ENCODE data around the gene CBARP.

The CBARP gene

DNA sequence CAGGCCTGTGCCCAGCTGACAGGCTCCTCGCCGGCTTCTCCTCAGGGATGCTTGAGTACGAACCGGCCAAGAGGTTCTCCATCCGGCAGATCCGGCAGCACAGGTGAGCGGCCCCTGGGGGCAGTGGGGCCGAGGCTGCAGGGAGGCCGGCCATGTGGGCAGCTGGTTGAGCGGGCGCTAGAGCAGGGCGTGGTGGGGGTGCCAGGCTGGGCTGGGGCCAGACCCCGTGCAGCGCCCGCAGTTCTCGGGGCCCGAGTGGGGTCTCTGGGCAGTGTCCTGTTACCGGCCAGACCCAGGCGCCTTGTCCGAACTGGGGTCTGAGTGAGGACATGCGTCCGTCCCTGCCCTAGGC lies 15.9 kb downstream of the CBARP start:
- Histone ChIP-seq H3K4me2 (ENCODE audit: low read depth, low read length, poor library complexity, severe bottlenecking) (no peak overlapping the region), H3F3A (ENCODE audit: insufficient read depth) (no peaks in the 10 kb centered on the region), H3K9ac (ENCODE audit: low read length) (no peak overlapping the region), H2AFZ (ENCODE audit: low read depth, low read length, severe bottlenecking) (no peak overlapping the region), H3K27ac (ENCODE audit: low read depth, low read length) (no peak overlapping the region), H3K9me3 (ENCODE audit: insufficient read depth, low read length) (no peaks in the 10 kb centered on the region), H3K4me3 (ENCODE audit: insufficient read depth, low read length, poor library complexity, severe bottlenecking) (no peak overlapping the region), H3K27me3 (ENCODE audit: low read length) (no peaks in the 10 kb centered on the region), H3K9me2 (replicated peaks; ENCODE audit: insufficient read depth, low read length) (no peaks in the 10 kb centered on the region), H3K36me3 (ENCODE audit: low read length) (no peaks in the 10 kb centered on the region), H4K20me1 (ENCODE audit: low read depth, low read length) (no peaks in the 10 kb centered on the region), H3K79me2 (ENCODE audit: insufficient read depth, low read length) (no peaks in the 10 kb centered on the region)
- TF ChIP-seq EZH2phosphoT487 (conservative IDR thresholded peaks at IDR 0.05; ENCODE audit: low read length): no peak
- TF ChIP-seq, protein P1, sequence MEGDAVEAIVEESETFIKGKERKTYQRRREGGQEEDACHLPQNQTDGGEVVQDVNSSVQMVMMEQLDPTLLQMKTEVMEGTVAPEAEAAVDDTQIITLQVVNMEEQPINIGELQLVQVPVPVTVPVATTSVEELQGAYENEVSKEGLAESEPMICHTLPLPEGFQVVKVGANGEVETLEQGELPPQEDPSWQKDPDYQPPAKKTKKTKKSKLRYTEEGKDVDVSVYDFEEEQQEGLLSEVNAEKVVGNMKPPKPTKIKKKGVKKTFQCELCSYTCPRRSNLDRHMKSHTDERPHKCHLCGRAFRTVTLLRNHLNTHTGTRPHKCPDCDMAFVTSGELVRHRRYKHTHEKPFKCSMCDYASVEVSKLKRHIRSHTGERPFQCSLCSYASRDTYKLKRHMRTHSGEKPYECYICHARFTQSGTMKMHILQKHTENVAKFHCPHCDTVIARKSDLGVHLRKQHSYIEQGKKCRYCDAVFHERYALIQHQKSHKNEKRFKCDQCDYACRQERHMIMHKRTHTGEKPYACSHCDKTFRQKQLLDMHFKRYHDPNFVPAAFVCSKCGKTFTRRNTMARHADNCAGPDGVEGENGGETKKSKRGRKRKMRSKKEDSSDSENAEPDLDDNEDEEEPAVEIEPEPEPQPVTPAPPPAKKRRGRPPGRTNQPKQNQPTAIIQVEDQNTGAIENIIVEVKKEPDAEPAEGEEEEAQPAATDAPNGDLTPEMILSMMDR (IDR thresholded peaks at IDR 0.05; ENCODE audit: insufficient read depth, low read length, poor library complexity, severe bottlenecking): no peak

DNA sequence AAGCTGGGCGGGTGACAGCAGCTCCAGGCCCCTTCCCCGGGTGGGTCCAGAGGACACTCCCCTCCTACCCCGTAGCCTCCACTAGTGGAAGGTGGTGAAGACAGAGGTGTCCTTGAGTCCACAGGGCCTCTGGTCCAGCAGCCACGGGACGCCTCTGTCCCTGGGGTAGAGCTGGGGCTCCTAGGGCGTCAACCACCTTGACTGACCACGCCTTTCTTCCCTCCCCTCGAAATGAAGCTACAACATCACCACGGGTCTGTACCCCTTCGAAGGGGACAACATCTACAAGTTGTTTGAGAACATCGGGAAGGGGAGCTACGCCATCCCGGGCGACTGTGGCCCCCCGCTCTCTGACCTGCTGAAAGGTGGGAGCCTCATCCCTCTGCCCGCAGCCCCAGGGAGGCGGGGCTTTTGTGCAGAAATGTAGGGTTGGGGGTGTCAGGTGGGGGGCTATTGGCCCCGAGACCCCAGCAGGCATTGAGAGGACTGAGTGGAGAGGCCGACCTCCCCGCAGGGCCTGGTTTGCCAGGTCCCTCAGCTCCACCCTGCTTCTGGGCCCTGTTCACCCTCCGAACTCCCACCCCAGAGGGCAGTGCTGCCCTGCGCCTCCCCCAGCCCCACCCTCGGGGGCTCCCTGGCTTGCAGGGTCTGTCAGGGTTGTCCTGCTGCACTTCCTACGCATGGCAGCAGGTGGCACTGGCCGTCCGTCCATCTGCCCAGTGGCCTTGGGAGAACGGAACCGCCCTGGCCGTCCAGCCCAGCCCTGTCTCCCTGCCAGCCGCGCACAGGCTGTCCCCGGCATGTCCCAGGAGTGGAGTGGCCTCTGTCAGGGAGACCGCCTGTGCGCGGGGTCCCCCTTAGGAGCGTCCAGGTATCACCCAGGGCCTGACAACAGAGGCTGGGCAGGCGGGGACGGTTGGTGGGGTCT lies 16.6 kb downstream of the CBARP start:
- no peak overlapping the region for H3K4me3 ChIP-seq (ENCODE audit: insufficient read depth, low read length, poor library complexity, severe bottlenecking)
- no peak overlapping the region for H3K9ac ChIP-seq (ENCODE audit: low read length)
- H3K79me2 ChIP-seq (ENCODE audit: insufficient read depth, low read length): no peaks in the 10 kb centered on the region

GRCh38 chr19:1220477-1220930 lies 17.3 kb downstream of the CBARP start:
- H3K27ac ChIP-seq (ENCODE audit: low read depth, low read length): no peak overlapping the region
- no peak overlapping the region for H2AFZ ChIP-seq (ENCODE audit: low read depth, low read length, severe bottlenecking)
- H3K9me2 ChIP-seq (replicated peaks; ENCODE audit: insufficient read depth, low read length): no peaks in the 10 kb centered on the region
- no peaks in the 10 kb centered on the region for H3K36me3 ChIP-seq (ENCODE audit: low read length)
- H3F3A ChIP-seq (ENCODE audit: insufficient read depth): no peaks in the 10 kb centered on the region
- no peaks in the 10 kb centered on the region for H4K20me1 ChIP-seq (ENCODE audit: low read depth, low read length)
- H3K27me3 ChIP-seq (ENCODE audit: low read length): no peaks in the 10 kb centered on the region
- no peak overlapping the region for H3K9ac ChIP-seq (ENCODE audit: low read length)
- H3K9me3 ChIP-seq (ENCODE audit: insufficient read depth, low read length): no peaks in the 10 kb centered on the region
- TF ChIP-seq EZH2phosphoT487 (conservative IDR thresholded peaks at IDR 0.05; ENCODE audit: low read length): no peak
- TF ChIP-seq, protein P1 (IDR thresholded peaks at IDR 0.05; ENCODE audit: insufficient read depth, low read length, poor library complexity, severe bottlenecking): peak; percentile 45
- H3K4me3 ChIP-seq (ENCODE audit: insufficient read depth, low read length, poor library complexity, severe bottlenecking): no peak overlapping the region
- 0 out of 2 replicates have a peak, but pooled peaks cover under 1% of the 10 kb centered on the region for H3K79me2 ChIP-seq (ENCODE audit: insufficient read depth, low read length)
- no peak overlapping the region for H3K4me2 ChIP-seq (ENCODE audit: low read depth, low read length, poor library complexity, severe bottlenecking)

More for the DNA sequence above, 16.6 kb downstream of the CBARP start:
- no peak for TF ChIP-seq EZH2phosphoT487 (conservative IDR thresholded peaks at IDR 0.05; ENCODE audit: low read length)
- TF ChIP-seq, protein P1 (IDR thresholded peaks at IDR 0.05; ENCODE audit: insufficient read depth, low read length, poor library complexity, severe bottlenecking): peak; percentile 18
- Histone ChIP-seq H2AFZ (ENCODE audit: low read depth, low read length, severe bottlenecking) (no peak overlapping the region), H3F3A (ENCODE audit: insufficient read depth) (no peaks in the 10 kb centered on the region), H3K27me3 (ENCODE audit: low read length) (no peaks in the 10 kb centered on the region), H4K20me1 (ENCODE audit: low read depth, low read length) (no peaks in the 10 kb centered on the region), H3K9me3 (ENCODE audit: insufficient read depth, low read length) (no peaks in the 10 kb centered on the region), H3K36me3 (ENCODE audit: low read length) (no peaks in the 10 kb centered on the region), H3K9me2 (replicated peaks; ENCODE audit: insufficient read depth, low read length) (no peaks in the 10 kb centered on the region), H3K27ac (ENCODE audit: low read depth, low read length) (no peak overlapping the region), H3K4me2 (ENCODE audit: low read depth, low read length, poor library complexity, severe bottlenecking) (no peak overlapping the region)

All from SU-DHL-6 (cell line).